ACC112 (cell line): ENCODE measurements around the gene PMEPA1.

Source experiments
- H2AFZ ChIP-seq: fragments of 200-600 bp; sonication (generic); one replicate; pipeline ENCODE4 v1.6.0; 2017; ENCODE audit warnings: antibody characterized with exemption, low read length; ENCODE audit not compliant: unreplicated experiment
- H3K27ac ChIP-seq: fragments of 200-600 bp; sonication (generic); 2 replicates; pipeline ENCODE4 v1.5.1; 2014; ENCODE audit warnings: low read depth, mild to moderate bottlenecking, antibody characterized with exemption, low read length, moderate library complexity
- H3K27me3 ChIP-seq: fragments of 200-600 bp; sonication (generic); 2 replicates; pipeline ENCODE4 v1.6.1; 2014; ENCODE audit warnings: mild to moderate bottlenecking, antibody characterized with exemption, low read length, moderate library complexity, mixed read lengths; ENCODE audit not compliant: insufficient read depth
- H3K36me3 ChIP-seq: fragments of 200-600 bp; sonication (generic); 2 replicates; pipeline ENCODE4 v1.6.1; 2016; ENCODE audit warnings: mild to moderate bottlenecking, antibody characterized with exemption, low read length, moderate library complexity, mixed read lengths; ENCODE audit not compliant: insufficient read depth
- H3K4me1 ChIP-seq: fragments of 200-600 bp; sonication (generic); one replicate; pipeline ENCODE4 v1.6.1; 2016; ENCODE audit warnings: low read length, mixed read lengths; ENCODE audit not compliant: insufficient read depth, unreplicated experiment, control insufficient read depth
- H3K4me3 ChIP-seq: fragments of 200-600 bp; sonication (generic); 2 replicates; pipeline ENCODE4 v1.5.1; 2014; ENCODE audit warnings: mild to moderate bottlenecking, low read depth, low read length
- H3K79me2 ChIP-seq: fragments of 200-600 bp; sonication (generic); one replicate; pipeline ENCODE4 v1.6.0; 2016; ENCODE audit warnings: low read length; ENCODE audit not compliant: control insufficient read depth, unreplicated experiment, insufficient read depth

Gene PMEPA1

GRCh38 chr20:57620274-57620990 lies 89.4 kb downstream of the PMEPA1 start, which contains the start of gene ZBP1:
Gene ZBP1 (minus strand): TSS chr20:57620426. CDS start chr20:57620295, 131 bp downstream.
- Histone ChIP-seq H3K79me2 (no peaks in the 10 kb centered on the region), H3K4me1 (peaks cover 4% of the 10 kb centered on the region), H3K36me3 (no peaks in the 10 kb centered on the region), H3K4me3 (no peak within 1 kb of the TSS), H3K27ac (no peak within 1 kb of the TSS), H2AFZ (no peak within 1 kb of the TSS), H3K27me3 (peaks cover 14% of the 10 kb centered on the region)

- no peaks in the 10 kb centered on the region for H3K79me2 ChIP-seq
- H3K27ac ChIP-seq: no peak overlapping the region
- H3K36me3 ChIP-seq: no peaks in the 10 kb centered on the region
- H3K27me3 ChIP-seq: peaks cover 17% of the 10 kb centered on the region
- H3K4me3 ChIP-seq: no peak overlapping the region
- peaks cover 4% of the 10 kb centered on the region for H3K4me1 ChIP-seq
- no peak overlapping the region for H2AFZ ChIP-seq
These were observed 90.6 kb downstream of the PMEPA1 start for GRCh38 chr20:57619051-57619831.

- Histone ChIP-seq H3K36me3 (no peaks in the 10 kb centered on the region), H2AFZ (no peak overlapping the region), H3K4me1 (peaks cover 4% of the 10 kb centered on the region), H3K27me3 (peaks cover 17% of the 10 kb centered on the region), H3K79me2 (no peaks in the 10 kb centered on the region), H3K4me3 (no peak overlapping the region), H3K27ac (no peak overlapping the region)
These were observed 91.1 kb downstream of the PMEPA1 start for GRCh38 chr20:57618764-57619050.

- H2AFZ ChIP-seq: no peak overlapping the region
- H3K27me3 ChIP-seq: peaks cover 22% of the 10 kb centered on the region
- no peaks in the 10 kb centered on the region for H3K79me2 ChIP-seq
- no peak overlapping the region for H3K4me3 ChIP-seq
- no peak overlapping the region for H3K27ac ChIP-seq
- no peaks in the 10 kb centered on the region for H3K36me3 ChIP-seq
- peaks cover 4% of the 10 kb centered on the region for H3K4me1 ChIP-seq
These were observed 91.6 kb downstream of the PMEPA1 start for GRCh38 chr20:57618091-57618763.

GRCh38 chr20:57617079-57617795 lies 92.6 kb downstream of the PMEPA1 start:
- H3K4me1 ChIP-seq: peaks cover 4% of the 10 kb centered on the region

GRCh38 chr20:57616143-57616951 lies 93.5 kb downstream of the PMEPA1 start:
- Histone ChIP-seq H3K4me1 (peaks cover 4% of the 10 kb centered on the region), H3K4me3 (no peak overlapping the region)

More at GRCh38 chr20:57617079-57617795, 92.6 kb downstream of the PMEPA1 start:
- H2AFZ ChIP-seq: no peak overlapping the region
- no peaks in the 10 kb centered on the region for H3K36me3 ChIP-seq
- H3K79me2 ChIP-seq: no peaks in the 10 kb centered on the region
- no peak overlapping the region for H3K27ac ChIP-seq
- H3K27me3 ChIP-seq: peaks cover 31% of the 10 kb centered on the region
- no peak overlapping the region for H3K4me3 ChIP-seq

GRCh38 chr20:57615445-57615811 lies 94.4 kb downstream of the PMEPA1 start:
- no peaks in the 10 kb centered on the region for H3K79me2 ChIP-seq
- peaks cover 40% of the 10 kb centered on the region for H3K27me3 ChIP-seq
- H3K4me1 ChIP-seq: peaks cover 4% of the 10 kb centered on the region
- H2AFZ ChIP-seq: no peak overlapping the region
- no peak overlapping the region for H3K4me3 ChIP-seq
- no peaks in the 10 kb centered on the region for H3K36me3 ChIP-seq
- H3K27ac ChIP-seq: no peak overlapping the region

More at GRCh38 chr20:57616143-57616951, 93.5 kb downstream of the PMEPA1 start:
- H3K79me2 ChIP-seq: no peaks in the 10 kb centered on the region
- peaks cover 35% of the 10 kb centered on the region for H3K27me3 ChIP-seq
- H3K27ac ChIP-seq: no peak overlapping the region
- H3K36me3 ChIP-seq: no peaks in the 10 kb centered on the region
- no peak overlapping the region for H2AFZ ChIP-seq

- no peak overlapping the region for H3K4me3 ChIP-seq
- H3K27ac ChIP-seq: no peak overlapping the region
- peaks cover 47% of the 10 kb centered on the region for H3K27me3 ChIP-seq
- peaks cover 4% of the 10 kb centered on the region for H3K4me1 ChIP-seq
- no peaks in the 10 kb centered on the region for H3K79me2 ChIP-seq
- H3K36me3 ChIP-seq: no peaks in the 10 kb centered on the region
- H2AFZ ChIP-seq: no peak overlapping the region
These were observed 95.0 kb downstream of the PMEPA1 start for GRCh38 chr20:57614490-57615444.

- no peak overlapping the region for H3K4me3 ChIP-seq
- H2AFZ ChIP-seq: no peak overlapping the region
- no peaks in the 10 kb centered on the region for H3K79me2 ChIP-seq
- H3K36me3 ChIP-seq: no peaks in the 10 kb centered on the region
- peaks cover 4% of the 10 kb centered on the region for H3K4me1 ChIP-seq
- peaks cover 47% of the 10 kb centered on the region for H3K27me3 ChIP-seq
- H3K27ac ChIP-seq: no peak overlapping the region
These were observed 96.3 kb downstream of the PMEPA1 start for GRCh38 chr20:57613481-57613921.
